Stimulated activated CD4-positive, alpha-beta T cell treated with anti-CD3 and anti-CD28 coated beads, Interleukin-2, amount 100 ng/mL, for 4 hours (primary cell): Measurements from ENCODE around the gene TAL1.
A peak's percentile ranks its signal among the peaks of the same experiment; 100 is the strongest.
"Not testable (repeated sequence)": the region's sequence is repeated elsewhere in the genome, so short reads cannot be mapped to it uniquely, and the experiment has no call there.

Experiments used
- DNase-seq: peaks from one replicate; pipeline ENCODE4 v3.0.0-alpha.2; 2020; ENCODE audit warnings: low read depth

The TAL1 gene

DNA sequence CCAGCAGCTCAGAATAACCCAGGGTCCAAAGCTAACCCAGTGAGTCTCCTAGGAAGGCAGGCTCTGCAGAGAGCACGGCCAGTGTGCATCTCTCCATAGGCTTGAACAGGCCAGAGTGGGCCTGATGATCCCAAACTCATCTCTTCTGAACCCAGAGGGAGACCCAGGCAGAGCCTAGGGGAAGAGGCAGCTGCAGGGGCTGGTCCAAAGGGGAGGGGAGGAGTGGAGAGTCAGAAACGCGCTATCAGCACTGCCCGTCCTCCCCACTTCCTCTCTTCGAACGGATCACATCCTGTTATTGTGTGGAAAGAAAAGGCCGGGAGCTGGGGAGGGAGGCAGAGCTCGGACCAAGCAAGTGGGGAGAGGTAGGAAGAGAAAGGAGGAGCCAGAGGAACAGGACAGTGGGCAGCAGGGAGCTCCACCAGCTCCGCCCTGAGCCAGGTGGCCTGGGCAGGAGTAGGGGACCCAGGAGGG, 20.2 kb downstream of the TAL1 start:
- no peak for DNase-seq

DNA sequence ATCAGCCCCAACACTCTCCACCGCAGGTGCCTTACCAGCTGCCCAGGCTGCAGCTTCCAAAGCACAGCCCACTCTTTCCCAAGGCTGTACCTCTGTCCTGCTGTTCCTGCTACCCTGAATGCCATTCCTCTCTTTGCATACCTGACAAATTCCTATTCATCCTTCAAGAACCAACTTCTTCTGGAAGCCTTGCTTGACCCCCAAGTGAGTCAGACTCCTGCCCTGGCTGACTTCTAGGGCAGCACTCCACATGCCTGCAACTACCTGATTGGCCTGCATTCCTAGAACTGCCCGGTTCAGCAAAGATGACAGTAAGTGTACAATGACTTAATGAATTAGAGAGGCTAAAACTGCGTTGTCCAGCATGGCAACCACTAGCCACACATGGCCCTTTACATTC, 21.4 kb downstream of the TAL1 start:
- no peak for DNase-seq

DNA sequence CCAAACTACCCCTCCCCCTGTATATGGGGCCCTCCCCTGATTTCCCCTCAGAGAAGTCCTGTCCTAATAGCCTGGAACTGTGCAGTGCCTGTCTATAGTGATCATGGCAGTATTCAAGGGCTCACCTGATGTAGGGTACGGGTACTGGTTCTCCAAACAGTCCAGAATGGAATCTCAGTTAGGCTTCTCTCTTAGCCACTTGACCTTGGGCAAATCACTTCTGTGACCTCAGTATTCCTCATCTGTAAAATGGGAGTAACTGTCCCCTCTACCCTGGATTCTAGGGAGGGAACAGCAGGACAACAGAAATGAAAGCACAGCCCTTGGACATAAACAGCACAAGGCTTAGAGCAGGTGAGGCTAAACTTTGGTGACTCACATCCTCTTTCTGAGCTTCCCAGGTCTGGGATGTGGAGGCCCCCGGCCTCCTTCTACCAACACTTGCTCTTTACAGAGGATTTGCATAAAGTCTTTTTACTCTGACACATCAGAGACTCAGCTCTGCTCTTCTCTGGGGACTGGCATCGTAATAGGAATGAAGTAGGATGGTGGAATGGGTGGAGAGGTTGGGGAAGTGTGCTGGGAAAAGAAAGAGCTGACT, 22.2 kb downstream of the TAL1 start:
- DNase-seq: no peak

DNA sequence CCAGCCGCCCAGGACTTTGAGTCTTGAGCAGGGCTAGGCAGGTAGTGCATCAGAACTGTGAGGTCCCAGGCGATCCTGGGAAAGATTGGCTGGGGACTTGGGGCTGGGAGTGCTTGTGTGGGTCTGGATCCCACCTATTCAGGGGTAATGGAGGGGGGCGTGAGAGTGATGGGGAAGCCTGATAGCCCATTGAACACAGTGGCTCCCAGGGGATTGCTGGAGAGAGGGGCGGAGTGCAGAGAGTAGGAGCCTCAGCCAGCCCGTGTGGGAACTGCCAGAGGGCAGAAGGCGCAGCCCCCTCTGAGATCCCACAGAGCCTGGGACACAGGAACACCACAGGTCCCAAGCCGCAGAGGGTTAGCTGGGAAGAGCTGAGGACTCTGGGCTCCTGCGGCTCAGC, 22.9 kb downstream of the TAL1 start:
- no peak for DNase-seq

DNA sequence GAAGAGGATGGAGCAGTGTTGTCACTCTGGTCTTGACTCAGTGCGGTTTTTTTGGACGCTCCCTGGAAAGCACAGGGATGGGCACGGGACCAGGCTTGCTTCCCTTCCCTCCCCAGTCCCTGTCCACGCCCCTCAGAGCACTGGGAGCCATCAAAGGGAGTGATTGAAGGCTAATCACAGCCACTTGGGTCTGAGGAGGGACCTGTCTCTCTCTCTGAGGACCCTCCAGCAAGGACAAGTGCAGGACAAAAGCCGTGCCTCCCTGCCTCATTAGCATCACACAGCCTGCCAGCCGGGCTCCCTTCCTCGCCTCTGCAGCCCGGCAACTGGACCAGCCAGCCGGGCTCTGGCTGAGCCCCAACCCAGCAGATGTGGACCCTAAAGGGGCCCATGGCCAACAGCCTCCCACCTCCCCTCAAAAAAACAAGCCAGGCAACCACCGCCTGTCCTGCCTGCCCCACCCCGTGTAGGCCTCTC, 23.6 kb downstream of the TAL1 start:
- no peak for DNase-seq

DNA sequence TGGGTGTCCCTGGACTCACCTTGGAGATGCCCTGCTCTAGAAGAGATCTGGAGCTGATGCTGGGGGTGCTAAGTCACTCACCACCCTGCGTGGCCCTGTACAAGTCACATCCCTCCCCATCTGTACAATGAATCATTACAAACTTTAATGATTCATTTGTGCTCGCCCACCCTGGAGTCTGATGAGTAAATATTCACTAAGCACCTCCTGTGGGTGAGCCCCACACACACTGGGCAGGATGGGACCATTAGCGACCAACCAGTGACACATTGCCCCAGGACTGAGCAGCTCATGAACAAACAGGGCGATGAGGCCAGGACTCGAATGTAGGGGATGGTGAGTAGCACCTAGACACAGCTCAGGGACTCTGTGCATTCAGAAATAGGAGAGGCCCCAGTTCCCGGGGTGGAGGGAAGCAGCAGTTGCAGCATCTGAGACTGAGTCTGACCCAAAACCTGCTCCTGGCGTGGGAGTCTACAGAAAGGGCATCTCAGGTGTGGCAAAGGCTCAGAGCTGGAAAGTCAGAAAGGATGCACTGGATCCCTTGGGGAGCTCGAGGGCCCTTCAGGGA, 24.1 kb downstream of the TAL1 start:
- no peak for DNase-seq

DNA sequence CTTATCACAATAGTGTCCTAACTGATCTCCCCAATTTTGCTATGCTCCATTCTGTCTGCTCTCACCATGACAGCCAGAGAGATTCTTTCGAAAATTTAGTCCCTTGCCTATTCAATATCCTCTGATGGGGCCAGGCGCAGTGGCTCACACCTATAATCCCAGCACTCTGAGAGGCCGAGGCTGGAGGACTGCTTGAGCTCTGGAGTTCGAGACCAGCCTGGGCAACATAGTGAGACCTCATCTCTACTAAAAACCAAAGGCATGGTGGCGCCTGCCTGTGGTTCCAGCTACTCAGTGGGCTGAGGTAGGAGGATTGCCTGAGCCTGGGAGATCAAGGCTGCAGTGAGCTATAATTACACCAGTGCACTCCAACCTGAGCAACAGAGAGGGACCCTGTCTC, 26.1 kb downstream of the TAL1 start:
- no peak for DNase-seq

DNA sequence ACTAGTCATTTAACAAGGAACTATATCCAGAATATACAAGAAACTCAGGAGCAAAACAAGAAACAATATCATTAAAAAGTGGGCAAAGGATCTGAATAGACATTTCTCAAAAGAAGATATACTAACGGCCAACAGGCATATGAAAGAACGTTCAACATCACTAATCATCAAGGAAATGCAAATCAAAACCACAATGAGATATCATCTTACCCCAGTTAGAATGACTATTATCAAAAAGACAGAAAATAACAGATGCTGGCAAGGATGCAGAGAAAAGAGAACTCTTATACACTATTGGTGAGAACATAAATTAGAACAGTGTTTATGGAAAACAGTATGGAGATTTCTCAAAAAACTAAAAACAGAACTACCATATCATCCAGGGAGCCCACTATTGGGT, 28.5 kb downstream of the TAL1 start:
- not testable (repeated sequence) for DNase-seq

DNA sequence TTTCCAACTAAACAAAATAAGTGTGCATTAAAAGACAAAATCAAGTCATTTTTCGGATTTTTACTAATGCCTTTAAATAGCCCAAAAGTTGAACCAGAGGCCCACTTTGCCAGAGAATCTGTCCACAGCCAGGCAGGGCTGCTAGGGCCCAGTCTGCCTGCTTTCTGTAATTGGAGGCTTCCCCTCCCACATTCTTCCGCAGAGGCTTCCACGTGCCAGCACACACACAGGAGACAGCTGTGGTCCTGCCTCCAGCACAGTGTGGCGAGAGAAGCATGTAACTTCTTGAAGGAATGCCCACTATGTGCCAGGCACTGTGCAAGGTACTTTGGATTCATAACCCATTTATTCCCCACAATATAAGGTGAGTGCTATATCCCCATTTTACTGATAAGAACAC, 30.8 kb downstream of the TAL1 start:
- no peak for DNase-seq

DNA sequence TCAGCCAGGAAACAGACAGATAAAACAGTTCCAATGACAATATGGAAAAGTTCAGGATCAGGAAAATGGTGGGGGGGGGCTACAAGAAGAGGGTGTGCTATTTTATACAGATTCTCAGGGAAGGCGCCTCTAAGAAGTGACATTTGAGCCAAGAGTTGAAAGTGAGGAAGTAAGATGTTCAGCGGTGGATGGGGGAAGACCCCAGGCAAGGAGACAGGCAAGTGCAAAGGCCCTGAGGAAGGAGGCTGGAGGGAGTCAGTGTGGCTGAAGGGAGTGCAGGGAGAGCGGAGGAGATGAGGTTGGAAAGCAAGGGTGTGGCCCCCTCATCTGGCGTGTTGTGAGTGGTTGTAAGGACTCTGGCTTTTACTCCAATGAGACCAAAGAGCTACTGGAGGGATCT, 33.8 kb downstream of the TAL1 start:
- DNase-seq: no peak

DNA sequence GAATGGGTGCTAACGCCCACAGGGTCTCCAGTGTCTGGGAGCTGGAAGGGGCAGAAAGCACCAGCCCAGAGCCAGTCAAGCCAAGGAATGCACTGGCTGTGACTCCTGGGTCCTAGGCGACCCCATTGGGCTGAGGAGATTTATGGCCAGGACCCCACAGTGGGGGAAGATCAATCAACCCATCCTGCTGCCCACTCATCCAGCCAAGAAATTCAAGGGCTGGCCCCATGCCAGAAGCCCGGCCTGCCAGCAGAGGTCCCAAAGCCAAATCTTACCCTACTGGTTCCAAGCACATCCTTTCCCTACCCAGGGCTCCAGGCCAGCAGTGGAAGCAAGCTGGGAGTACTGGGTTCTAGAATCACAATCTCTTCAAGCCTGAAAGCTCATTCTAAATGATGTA, 35.4 kb downstream of the TAL1 start:
- DNase-seq: no peak

DNA sequence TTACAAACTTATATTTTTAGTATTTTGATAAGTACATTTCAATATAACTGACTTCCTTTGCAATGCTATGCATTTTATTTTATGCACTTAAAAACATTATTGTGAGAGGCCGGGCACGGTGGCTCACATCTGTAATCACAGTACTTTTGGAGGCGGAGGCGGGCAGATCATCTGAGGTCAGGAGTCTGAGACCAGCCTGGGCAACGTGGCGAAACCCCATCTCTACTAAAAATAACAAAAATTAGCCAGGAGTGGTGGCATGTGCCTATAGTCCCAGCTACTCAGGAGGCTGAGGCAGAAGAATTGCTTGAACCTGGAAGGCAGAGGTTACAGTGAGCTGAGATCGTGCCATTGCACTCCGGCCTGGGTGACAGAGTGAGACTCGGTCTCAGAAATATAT, 36.0 kb downstream of the TAL1 start:
- not testable (repeated sequence) for DNase-seq

DNA sequence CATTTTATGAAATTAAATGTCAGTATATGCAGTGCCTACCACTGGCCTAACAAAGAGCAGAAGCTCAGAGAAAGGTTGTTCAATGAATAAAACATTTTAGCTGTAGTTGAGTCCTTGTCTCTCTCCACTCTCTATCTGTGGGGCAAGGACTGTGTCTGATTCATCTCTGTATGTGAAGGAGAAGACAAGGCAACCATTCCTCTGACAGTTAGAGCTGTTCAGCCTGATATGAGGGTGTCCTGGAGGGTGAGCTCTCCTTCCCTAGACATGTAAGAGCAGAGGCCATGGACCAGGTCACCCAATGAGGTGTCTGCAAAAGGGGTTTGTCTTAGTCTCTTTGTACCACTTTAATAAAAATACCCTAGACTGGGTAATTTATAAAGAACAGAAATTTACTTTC, 37.7 kb downstream of the TAL1 start:
- no peak for DNase-seq

DNA sequence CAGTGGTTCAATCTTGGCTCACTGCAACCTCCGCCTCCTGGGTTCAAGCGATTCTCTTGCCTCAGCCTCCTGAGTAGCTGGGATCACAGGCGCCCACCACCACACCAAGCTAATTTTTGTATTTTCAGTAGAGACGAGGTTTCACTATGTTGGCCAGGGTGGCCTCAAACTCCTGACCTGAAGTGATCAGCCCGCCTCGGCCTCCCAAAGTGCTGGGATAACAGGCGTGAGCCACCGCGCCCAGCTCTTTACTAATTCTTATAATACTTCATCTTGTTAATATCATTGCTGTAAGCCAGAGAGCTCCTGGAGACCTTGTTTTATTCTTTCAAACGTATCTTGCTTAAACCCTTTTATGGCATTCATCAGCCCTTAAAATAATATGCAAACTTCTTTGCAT, 38.5 kb downstream of the TAL1 start:
- DNase-seq: not testable (repeated sequence)

DNA sequence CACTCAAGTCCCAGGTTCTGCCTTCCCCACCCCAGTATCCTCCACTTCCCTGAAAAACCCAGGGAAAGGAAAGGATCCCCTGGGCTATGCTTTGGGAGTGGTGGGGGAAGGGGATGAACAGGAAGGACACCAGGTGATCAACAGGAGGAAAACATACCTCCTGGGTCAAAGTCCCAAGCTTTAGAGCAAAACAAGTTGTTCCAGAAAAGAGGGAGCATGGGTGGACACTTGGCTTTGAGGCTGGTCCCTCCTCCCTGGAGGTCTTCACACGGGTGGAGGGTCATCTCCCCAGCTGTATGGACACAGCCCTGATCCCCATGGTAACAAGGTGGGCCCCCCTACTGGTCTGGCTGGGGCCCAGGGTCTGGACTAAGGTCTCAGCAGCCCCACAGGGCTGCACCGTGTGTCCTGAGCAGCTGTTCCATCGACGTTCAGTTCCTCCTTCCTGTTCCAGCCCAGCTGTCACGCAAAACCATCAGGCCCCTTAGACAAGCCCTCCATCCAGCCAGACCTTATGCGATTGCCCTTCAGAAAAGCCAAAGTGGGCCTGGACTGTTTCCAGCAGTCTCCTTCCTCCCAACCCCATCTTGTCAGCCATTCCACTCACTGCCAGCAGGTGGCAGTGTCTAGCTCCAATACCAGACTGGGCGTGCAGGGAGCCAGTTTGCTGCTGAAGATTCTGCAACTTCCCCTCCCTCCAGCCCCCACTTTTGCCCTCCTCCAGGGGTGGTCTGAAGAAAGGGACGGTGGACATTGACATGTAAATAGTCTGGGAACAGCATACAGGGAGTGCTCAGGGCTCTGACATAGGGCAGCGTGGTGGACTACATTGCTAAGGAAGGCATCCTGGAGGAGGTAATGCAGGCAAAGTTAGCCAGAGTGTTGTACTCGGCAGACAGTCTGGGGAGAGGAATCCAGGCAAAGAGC, 39.3 kb downstream of the TAL1 start:
- DNase-seq: peak; percentile 53

DNA sequence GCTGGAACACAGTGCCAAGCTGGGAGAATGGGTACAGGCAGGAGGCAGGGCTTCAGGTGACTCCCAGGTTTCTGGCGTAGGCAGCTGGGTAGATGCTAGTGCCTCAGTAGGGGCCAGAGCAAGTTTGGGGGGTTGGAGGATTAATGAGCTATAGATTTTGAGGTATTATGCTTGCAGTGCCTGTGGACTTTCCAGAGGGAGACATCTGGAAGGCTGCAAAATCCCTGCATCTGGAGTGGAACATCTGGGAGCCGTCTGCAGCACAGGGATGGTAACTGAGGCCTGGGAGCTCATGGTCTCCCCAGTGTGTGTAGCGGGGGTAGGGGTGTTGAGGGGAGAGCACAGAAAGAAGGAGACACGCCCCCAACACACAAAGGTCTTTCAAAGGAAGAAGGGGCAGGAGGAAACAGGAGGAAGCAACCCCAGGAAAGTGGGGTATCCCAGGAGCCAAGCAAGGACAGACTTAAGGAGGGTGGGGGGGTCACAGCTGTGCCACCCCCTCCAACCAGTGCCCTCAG, 40.0 kb downstream of the TAL1 start:
- DNase-seq: no peak

DNA sequence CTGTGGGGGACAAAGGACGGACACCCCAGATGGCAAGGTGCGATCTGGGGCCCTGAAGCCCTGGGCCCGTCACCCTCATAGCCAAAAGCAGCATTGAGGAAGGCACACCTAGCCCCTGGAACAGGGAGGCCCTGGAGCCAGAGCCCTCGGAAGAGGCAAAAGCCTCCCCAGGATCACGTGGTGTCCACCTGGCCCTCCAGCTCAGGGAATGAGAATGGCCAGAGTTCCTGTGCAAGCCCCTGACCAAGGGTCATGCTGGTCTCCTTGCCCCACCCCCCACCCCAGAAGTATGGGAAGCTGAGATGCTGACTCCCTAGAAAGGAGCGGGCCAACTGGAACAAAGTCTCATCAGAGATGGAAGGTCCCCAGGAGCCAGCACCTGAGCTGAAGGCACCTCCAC, 41.2 kb downstream of the TAL1 start:
- DNase-seq: no peak

DNA sequence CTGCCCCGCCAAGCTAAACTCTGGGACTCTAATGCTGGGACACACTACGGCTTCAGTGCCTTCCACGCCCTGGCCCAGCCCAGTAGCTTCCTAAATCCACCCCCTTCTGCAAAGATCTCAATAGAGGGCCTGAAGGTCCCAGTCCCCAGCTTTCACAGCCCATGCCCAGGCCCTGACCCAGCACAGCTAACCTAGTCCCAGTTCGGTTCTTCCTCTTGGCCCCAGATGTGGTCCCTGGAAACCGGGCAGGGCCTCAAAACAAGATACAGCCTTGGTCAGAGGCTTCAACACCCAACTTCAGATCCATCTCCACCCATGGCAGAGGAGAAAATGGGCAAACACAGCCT, 41.5 kb downstream of the TAL1 start:
- no peak for DNase-seq

DNA sequence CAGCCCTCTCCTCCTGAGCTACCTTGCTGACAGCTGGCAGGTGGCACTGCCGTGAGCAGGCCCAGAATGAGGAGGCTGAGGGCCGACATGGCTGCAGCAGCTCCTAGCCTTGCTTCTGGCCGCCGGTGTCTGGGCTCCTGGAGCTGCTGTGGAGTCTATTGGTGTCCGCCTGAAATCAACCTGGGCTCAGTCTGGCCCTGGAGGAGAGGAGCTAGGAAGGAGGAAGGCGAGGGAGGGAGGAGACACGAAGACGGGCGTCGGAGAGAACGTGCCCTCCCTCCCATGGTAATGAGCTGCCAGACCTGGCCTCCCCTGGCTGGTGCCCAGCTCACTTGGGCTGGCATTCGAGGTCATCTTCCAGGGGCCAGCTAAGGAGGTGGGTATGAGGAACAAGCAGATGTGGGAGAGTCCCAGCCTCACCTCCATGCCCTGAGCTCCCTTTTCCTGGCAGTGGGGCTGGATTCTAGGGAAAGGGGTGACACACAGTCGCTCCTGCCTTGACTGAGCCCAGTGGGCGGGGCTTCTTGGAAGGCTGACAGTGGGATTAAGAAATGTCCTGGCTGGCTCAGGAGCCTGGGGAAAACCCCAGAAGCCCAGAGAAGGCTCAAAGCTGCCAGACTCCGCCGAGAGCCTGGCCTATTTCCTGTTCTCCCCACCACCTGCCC, 42.0 kb downstream of the TAL1 start, which contains the start of gene PDZK1IP1:
TSS of gene PDZK1IP1 (minus strand) at position 193 of the 665 bp plus-strand sequence. CDS start at position 89, 104 bp downstream.
- DNase-seq: no peak

DNA sequence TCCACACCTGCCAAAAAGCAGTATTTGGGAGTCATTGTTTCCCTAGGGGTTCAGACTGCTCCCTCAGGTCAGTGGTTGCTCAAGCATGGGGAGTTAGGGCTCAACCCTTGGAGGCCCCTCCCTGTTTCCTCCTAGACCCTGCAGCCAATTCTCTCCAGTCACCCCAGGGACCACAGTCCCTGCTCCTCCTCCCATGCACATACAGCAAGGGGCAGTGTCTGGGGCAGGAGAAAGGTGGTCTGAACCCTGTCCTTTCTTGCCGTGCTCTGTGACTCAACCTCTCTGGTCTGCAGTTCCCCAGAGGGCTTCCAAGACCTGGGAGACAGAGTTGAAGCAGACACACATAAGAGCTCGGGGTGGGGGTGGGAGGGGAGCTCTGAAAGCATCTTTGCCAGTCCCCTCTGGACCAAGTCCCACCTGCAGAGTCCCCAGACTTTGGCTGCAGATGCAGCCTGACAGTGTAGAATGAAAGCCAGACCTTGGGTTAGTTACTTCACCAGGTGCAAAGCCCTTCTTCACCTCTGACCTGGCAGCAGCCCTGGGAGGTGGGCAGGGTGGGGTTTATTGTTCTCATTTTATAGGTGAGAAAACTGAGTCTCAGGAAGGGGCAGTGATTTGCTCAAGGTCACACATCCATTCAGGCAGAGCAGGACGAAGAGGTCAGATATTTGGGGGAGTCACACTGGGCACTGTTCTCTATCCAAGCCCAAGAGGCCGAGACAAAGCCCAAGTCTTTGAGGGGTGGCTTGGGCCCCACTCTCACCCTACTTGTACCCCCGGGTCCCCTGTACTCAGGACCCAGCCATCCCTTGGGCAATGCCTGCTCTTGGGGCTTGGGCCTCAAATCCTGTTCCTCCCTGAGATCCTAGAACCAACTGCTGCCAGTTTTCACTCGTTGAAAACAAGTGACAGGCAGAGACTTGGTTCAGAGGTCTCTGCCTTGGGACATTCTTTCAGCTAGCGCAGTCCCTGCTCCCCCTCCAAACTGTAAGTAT, 42.9 kb downstream of the TAL1 start:
- no peak for DNase-seq

DNA sequence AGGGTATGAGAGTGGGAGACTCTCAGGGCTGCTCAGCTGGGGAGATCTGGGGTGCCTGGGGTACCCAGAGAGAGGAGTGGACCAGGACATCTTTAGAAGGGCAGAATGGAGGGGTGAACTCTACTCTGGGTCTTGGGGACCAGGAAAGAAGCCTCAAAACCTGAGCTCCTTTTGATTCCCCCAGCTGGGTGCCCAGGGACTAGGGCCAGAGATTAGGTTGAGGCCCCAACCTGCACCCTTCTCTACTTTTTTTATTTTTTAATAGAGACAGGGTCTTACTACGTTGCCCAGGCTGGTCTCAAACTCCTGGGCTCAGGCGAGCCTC, 44.1 kb downstream of the TAL1 start:
- no peak for DNase-seq
